Fibroblast of skin of left biceps (primary cell): ENCODE data around the gene C20orf96.
A peak's percentile ranks its signal among the peaks of the same experiment; 100 is the strongest.
"Not testable (repeated sequence)": the region's sequence is repeated elsewhere in the genome, so short reads cannot be mapped to it uniquely, and the experiment has no call there.

Source experiments
- DNase-seq, 2 experiments: peaks; one replicate each; pipeline ENCODE4 v3.0.0-alpha.2; 2013; ENCODE audit warnings: low read depth in 2 of 2

C20orf96 gene, protein sequence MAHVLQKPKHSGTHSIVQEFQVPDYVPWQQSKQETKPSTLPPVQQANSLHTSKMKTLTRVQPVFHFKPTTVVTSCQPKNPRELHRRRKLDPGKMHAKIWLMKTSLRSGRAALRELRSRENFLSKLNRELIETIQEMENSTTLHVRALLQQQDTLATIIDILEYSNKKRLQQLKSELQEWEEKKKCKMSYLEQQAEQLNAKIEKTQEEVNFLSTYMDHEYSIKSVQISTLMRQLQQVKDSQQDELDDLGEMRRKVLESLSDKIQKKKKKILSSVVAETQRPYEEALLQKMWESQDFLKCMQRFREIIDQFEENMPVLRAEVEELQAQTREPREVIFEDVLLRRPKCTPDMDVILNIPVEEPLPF

DNA sequence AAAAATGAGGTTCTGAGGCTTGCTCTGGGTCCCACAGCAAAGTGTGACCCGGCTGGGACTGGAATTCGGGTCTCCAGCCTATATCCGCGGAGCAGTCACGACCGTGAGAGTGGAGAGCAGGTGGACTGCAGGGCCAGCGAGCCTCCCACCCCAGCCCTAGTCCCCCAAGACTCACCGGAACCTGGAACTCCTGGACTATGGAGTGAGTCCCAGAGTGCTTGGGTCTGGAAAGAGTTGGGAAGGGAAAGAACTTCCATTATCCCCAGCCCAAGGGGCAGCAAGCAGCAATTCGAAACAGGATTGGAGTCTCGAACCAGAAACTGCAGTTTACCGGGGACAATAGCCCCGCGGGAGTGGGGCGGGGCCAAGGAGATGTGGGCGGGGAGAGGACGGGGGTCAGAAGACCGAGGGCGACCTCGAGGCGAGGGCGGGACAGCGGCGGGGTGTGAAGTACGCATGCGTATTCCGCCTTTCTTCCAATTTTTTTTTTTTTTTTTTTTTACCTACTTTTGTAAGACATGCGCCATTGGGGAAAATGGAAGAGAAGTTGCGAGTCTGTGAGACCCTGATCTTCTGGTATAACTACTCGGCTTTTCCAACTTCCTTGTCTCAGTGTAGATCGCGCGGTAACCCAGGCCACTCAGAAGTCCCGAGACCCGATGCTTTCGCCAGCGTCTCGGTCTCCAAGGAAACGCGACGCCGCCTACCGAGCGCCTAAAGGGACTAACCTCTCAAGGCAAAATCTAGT, at the start of gene C20orf96:
TSS of gene C20orf96 (minus strand) at position 667 of the 748 bp plus-strand sequence. CDS start at position 527, 140 bp downstream.
- DNase-seq, result peak; percentile 84 to 85

DNA sequence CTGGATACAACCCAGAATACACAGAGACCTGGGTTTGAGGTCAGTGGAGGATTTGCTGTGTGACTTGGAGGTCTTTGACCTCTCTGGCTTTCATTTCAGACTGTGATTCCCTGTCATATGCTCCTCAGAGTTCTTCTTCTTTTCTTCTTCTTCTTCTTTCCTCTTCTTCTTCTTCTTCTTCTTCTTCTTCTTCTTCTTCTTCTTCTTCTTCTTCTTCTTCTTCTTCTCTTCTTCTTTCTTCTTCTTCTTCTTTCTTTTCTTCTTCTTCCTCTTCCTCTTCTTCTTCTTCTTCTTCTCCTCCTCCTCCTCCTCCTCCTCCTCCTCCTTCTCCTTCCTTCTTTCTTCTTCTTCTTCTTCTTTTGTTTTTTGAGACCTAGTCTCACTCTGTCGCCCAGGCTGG, 45.5 kb upstream of the C20orf96 start:
- not testable (repeated sequence) for DNase-seq

DNA sequence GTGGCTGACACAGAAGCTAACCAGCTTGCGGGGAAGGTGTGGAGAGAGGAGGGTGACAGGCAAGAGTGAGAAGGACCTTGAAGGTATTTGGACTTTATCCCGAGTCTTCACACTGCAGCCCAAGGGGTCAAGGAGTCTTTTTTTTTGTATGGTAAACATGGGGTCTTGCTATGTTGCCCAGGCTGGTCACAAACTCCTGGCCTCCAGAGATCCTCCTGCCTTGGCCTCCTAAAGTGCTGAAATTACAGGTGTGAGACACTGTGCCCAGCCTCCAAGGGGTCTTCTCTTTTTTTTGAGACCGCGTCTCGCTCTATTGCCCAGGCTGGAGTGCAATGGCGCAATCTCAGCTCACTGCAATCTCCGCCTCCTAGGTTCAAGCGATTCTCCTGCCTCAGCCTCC, 44.0 kb upstream of the C20orf96 start:
- no peak for DNase-seq

DNA sequence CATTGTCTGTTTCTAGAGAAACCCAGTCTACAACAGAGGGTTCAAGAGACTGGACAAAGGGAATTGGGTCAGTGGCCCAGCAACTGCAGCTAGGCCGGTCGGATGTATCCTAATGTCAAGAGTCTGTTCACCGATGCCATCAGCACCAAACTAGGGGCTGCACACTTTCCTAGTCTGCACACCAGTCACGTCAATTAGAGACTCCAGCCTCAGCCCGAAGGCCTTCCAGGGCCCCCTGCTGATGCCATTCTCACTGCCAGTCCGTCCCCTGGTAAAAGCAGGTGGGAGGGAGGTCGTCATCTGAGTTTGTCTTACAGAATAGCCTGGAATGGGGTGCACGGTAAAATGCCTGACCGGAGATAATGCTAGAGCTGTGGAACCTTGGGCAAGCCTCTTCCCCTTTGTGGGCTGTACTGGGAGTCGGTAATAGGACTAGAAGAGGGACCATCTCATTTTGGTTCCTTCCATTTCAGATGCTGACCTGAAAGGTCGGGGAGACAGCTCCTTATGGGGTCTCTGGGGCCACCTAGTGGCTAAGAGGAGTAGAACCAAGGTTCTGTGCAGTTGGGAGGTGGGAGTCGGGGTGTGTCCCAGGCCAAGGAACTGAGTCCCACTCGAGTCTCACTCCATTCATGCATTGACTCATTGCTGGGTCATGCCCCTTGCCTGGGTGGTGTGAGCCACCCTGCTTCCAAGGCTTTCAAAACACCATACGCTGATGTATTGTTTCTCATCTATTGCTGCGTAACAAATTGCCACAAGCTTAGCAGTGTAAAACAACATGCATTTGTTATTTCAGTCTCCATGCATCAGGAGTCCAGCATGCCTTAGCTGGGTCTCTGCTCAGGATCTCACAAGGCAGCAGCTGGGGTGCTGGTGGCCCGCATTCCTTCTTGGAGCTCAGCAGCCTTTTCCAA, 39.9 kb upstream of the C20orf96 start:
- DNase-seq, result peak in 1 of 2 experiments; percentile 31

DNA sequence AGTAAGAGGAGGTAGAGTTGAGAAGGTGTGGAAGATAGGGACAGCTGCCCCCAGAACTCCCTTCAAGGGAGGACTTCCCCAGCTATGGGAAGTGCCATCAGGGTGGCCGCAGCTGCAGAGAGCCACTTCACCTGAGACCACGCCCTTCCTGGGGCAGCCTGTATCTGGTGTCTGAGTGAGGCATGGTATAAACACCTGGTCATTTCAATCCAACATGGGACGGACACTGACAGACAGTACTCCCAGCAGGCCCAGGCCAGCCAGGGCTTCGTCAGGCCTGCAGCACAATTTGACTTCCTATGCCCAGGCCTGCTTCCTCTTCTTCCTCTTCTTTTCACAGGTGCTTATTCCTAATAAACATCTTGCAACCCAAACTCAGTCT, 39.3 kb upstream of the C20orf96 start:
- DNase-seq, result no peak

DNA sequence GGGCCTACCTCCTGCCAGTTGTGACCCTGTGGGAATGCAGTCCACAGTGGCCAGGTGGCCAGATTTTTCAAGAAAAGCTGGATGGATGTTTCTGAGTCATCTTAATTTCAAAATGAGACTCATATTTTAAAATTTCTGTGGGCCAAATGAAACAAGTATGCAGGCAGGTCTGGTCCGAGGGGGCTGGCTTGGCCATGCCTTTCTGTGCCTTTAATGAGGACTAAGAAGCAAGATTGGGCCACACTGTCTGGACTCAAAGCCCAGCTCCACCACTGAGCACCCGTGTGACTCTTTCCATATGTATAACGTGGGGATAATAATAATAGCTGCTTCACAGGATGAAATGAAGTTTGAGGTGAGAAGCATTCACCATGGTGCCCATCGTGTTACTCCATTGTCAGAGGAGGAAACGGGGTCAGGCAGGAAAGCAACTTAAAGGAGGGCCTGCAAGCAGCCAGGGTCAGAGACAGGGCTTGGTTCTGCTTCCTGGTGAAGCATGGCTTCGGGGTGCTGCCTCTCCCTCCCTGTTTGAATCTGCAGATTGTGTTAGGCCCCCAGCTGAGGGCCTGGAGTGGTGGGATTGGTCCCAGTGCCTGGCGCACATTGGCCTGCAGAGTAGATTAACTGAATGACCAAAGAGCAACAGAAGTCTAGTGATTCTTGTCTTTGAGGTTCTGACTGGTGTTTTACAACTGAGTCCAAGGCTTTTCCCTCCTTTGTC, 38.6 kb upstream of the C20orf96 start:
- no peak for DNase-seq

DNA sequence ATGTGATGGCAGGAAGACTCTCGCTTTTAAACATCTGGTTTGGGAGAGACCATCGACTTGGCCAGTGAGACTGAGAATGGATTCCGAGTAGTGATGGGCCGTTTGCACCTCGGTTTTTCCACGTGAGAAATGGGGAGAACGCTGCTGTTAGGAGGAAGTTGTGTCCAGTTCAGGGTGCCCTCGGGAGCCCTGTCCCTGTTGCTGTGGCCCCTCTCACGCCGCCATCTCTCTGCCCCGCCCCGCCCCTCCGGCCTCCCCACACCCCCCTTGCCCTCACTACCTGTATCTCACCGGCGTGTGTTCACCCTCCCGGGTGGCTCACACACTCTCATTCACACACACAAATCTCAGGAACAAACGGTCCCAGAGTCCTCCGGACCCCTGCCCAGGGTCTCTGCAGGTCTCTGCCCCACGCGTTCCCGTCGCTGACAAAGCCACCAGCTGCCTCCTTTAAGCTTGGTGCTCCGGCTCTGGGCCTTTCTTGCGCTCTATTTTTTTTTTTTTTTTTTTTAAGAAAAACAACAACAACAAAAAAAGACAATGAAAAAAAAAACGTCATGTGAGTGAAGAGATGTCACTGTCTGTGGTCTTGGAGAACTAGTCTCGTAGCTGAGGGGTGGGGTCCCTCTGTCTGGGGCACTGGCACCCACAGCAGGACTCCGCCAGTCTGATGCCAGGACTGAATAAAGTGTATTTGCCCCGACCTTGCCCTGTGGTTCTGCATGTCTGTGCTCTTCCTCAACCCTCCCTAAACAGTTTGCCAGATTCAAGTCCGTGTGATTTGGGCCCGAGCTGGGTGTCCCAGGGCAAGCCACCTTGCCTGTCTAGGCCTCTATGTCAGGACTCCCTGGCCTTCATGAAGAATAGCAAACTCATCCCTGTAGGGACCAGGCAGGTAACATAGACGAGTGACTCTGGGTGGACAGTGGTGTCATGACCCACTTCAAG, 37.8 kb upstream of the C20orf96 start:
- DNase-seq, result no peak

DNA sequence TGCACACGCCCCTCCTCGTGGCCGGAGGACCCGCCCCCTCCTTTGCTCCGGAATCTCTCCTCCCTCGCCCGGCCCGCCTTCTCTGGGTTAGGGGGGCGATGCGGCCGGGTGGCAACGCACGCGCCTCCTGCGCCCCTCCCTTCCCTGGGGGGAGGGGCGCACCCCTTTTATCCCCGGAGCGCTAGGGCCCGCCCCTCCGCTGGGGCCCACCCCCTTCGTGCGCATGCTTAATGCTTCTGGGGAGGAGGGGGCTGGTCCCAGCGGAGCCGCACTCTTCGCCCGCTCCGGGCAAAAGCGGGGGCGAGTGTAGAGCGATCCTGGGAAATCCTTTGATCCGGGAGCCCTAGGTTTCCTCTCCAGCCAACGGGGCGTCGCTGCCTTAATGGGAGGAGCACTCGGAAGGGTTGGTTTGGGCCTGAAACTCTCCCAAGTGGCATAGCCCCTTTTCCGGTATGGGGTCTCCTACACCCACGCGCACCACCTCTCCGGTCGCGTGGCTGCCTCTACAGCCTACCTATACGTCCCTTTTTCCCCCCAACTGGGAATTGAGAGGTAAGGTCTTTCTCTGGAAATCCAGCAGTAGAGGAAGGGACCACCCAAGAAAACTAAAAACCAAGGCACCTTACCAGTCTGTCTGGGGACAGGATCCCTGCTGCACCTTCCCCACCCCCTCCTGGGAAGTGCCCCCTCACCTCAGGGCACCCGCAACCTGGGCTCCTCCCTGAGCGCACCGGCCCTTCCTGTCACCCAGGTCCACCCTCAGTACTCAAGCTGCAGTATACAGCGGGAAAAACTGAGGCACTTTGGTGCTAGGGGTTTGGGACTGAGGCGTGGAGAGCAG, 36.9 kb upstream of the C20orf96 start:
- DNase-seq, result peak; percentile 90 to 93

DNA sequence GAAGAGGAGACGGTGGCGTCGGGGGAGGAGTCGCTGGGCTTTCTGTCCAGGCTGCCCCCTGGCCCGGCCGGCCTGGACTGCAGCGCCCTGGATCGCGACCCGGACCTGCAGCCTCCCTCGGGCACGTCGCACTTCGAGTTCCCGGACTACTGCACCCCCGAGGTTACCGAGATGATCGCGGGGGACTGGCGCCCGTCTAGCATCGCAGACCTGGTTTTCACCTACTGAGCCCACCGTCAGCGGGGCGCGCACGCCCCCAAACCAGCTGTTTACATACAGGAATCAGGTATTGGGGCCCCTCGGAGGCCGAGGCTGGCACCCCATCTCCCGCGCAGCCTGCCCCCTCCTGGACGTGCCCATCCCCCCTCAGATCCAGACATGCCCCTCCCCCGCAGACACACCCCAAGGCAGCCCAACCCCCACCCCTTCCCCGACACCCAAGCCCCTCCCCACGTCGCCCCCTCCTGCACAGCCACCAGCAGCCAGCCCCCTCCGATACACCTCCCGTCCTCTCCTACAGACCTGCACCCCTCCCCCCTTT, 36.2 kb upstream of the C20orf96 start:
- DNase-seq, result no peak

DNA sequence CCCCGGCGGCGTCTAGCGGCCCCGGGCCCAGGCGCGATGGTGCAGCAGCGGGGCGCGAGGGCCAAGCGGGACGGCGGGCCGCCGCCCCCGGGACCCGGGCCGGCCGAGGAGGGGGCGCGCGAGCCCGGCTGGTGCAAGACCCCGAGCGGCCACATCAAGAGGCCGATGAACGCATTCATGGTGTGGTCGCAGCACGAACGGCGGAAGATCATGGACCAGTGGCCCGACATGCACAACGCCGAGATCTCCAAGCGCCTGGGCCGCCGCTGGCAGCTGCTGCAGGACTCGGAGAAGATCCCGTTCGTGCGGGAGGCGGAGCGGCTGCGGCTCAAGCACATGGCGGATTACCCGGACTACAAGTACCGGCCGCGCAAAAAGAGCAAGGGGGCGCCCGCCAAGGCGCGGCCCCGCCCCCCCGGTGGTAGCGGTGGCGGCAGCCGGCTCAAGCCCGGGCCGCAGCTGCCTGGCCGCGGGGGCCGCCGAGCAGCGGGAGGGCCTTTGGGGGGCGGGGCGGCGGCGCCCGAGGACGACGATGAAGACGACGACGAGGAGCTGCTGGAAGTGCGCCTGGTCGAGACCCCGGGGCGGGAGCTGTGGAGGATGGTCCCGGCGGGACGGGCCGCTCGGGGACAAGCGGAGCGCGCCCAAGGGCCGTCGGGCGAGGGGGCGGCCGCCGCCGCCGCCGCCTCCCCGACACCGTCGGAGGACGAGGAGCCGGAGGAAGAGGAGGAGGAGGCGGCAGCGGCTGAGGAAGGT, 35.5 kb upstream of the C20orf96 start:
- DNase-seq, result no peak

DNA sequence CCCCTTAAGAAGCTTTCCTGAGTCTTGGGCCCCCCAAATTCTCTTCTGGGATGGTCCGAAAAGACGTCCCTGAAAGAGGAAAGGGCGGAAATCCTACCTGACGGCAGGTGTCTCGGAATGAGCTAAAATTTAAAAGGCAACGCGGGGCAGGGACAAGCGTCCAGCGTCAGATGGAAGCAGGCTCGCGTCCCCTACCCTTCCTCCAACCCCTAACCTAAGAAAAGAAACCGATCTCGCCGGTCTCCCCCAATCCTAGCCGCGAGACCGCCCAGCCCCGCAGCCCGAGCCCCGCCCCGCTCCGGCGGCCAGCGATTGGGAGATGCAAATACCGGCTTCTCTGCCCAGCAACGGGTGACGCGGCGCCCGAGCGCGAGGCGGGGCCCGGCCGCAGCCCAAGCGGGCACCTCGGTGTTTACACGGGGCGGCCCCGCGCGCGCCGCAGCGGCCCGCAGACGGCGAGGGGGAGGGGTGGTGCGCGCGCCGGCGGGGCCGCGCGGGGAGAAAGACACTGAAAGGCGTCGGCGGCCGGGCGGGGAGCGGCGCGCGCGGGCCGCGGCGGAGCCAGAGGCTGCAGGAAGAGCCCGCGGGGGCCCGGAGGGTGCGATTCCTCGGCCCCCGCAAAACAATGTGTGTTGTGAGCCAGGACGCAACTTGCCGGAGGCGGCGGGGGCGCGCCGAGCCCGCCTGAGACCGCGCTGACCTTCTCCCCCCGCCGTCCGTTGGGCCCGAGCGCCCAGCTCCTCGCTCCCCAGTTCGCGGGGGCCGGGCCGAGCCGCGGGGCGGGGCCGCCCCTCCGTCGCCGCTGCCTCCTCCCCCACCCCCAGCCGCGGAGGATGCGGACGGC, 34.7 kb upstream of the C20orf96 start, which contains the start of gene SOX12:
TSS of gene SOX12 (plus strand) at position 508 of the 844 bp plus-strand sequence. CDS start 373 bp downstream, outside the sequence.
- DNase-seq, result peak; percentile 78 to 80

DNA sequence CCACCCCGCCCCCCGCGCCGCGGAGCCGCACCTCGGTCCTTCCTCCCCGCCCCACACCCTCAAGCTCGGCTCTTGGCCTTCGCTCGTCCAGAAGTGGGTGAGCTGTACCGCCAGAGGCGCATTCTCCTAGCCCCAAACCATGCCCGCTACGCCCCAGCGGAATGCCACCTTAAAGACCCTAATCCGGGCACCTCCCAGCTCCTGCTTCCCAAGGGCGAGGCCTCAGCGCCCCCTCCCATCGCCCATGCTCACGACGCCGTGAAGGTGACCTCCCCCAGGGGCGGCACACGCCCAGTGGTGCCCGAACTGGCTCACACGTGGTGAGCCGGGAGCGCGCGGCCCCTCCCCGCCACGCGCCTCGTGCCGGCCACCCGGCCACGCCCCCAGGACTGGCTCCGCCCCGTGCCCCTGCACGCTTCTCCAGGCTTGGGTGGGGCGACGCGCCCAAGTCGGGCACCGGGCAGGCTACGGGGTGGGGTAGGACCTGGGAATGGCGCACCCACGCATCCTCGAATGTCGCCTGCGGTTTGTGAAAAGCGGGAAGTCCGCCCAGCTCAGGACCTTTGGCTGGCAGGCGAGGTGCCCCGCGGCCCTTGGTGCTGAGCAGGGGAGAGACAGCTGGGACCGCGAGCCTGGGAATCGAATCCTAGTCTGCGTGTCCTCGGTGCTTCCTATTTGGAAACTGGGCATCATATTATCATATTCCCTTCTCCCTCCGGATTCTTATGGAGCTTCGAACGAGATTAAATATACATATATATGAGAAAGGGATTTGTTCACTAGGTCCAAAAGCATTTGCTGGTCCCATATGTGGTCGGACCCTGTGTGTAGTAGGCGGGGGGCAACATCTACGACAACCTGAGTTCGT, 33.9 kb upstream of the C20orf96 start:
- DNase-seq, result peak in 1 of 2 experiments; percentile 53

DNA sequence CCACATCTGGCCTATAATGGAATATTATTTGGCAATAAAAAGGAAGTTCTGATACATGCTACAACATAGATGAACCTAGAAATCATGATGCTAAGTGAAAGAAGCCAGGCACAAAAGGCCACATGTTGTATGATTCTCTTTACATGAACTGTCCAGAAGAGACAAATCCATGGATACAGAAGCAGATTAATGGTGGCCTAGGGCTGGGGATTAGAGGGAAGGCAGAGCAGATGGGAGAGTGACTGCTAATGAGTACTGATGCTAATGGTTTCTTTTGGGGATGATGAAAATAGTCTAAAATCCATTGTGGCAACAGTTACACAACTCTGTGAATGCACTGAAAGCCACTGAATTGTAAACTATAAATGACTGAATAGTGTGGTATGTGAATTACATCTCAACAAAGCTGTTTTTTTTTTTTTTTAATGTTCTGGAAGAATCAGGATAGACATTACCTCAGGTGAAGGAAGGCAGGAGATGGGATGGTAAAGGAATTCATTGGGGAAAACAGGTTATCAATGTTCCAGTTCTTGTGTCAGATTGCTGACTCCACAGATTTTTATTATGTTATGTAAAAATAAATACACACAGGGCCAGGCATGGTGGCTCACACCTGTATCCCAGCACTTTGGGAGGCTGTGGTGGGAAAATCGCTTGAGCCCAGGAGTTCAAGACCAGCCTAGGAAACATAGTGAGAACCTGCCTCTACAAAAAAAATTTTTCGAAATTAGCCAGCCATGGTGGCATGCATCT, 25.9 kb upstream of the C20orf96 start:
- DNase-seq, result peak in 1 of 2 experiments; percentile 19

DNA sequence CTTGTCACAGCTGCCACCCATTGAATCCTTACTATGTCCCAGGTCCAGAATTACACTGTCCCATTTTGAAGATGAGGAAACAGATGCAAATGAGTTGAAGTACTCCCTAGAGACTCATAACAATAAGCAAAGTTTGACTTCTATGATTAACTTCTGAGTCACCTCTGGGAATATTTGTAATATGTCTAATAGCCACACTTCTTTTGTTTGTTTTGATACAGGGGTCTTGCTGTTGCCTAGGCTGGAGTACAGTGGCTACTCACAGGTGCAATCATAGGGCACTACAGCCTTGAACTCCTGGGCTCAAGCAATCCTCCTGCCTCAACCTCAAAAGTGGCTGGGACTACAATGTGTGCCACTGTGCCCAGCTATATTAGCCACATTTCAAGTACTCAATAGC, 23.4 kb upstream of the C20orf96 start:
- DNase-seq, result no peak

DNA sequence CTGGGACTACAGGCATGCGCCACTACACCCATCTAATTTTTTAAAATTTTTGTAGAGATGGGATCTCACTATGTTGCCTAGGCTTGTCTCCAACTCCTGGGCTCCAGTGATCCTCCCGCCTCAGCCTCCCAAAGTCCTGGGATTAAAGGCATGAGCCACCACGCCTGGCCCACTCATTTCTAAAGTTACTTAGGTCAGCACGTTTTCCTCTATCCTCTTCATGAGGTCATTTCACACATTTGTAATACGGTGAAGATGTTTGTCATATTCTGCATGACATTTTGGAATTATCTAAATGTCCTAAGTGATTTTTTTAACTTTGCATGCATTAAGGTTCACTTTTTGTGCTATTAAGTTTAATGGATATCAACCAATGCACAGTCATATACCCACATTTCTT, 22.9 kb upstream of the C20orf96 start:
- DNase-seq, result no peak
